Activated T-helper 17 cell treated with anti-CD3 and anti-CD28 coated beads, Interleukin-2, amount 50 U/mL, for 72 hours (primary cell): Measurements from ENCODE around the gene ESRRA. TPM values are rescaled to one million over a fixed set of nuclear protein-coding genes. Genes with fewer than 3 reads are reported as not detected.

ENCODE experiments used
- ATAC-seq: fragments of 150-1000 bp; cut with Tn5 transposase; replicated peaks from 2 replicates; pipeline ENCODE4 v1.10.0; 2021; ENCODE audit warnings: mild to moderate bottlenecking, moderate library complexity
- H3K27ac Mint-ChIP-seq: one replicate; pipeline ENCODE4 v1.8.0; 2022; ENCODE audit warnings: mixed read lengths
- H3K27me3 Mint-ChIP-seq: one replicate; pipeline ENCODE4 v1.8.0; 2022; ENCODE audit warnings: mixed read lengths
- H3K36me3 Mint-ChIP-seq: one replicate; pipeline ENCODE4 v1.8.0; 2022; ENCODE audit warnings: low read depth, mild to moderate bottlenecking, mixed read lengths
- H3K4me1 Mint-ChIP-seq: one replicate; pipeline ENCODE4 v1.8.0; 2022; ENCODE audit warnings: mixed read lengths
- H3K4me3 Mint-ChIP-seq: one replicate; pipeline ENCODE4 v1.8.0; 2022; ENCODE audit warnings: mild to moderate bottlenecking, mixed read lengths
- H3K9me3 Mint-ChIP-seq: one replicate; pipeline ENCODE4 v1.8.0; 2022; ENCODE audit warnings: mixed read lengths
- total RNA-seq, 2 donors: library from RNA; stranded (reverse); gene quantifications; one replicate each; pipeline ENCODE4 v1.2.3, GENCODE V29; 2022

The ESRRA gene
- total RNA-seq, 2 donors from 2014 or later: 31.2 to 55.7 TPM

DNA sequence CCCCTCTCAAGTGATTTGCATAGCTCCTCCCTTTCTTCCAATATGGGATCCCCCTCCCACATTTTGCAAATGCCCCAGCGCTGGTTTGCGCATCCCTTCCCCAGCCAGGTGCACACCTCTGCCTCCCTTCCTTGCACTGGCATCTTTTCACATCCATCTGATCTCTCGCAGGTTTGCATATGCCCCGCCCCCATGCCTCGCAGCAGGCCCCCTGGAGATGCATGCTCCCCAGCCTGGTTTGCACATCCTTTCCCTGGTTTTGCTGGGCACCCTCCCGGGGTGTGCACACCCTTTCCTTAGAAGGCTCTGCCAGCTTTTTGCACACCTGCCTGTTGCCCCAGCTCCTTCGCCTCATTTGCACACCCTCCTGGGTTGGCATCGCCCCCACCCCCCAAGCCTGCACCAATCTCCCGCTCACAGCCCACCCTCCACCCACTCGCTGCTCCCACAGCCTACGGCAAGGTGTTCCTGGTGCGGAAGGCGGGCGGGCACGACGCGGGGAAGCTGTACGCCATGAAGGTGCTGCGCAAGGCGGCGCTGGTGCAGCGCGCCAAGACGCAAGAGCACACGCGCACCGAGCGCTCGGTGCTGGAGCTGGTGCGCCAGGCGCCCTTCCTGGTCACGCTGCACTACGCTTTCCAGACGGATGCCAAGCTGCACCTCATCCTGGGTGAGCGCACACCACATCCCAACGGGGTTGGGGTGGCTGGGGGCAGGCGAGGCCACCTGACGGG lies 54.6 kb downstream of the ESRRA start:
- H3K36me3 Mint-ChIP-seq: peaks cover 65% of the 10 kb centered on the region
- peak overlapping the region; percentile 95 for H3K4me3 Mint-ChIP-seq
- no peaks in the 10 kb centered on the region for H3K27me3 Mint-ChIP-seq
- ATAC-seq: no peak
- no peaks in the 10 kb centered on the region for H3K9me3 Mint-ChIP-seq
- H3K4me1 Mint-ChIP-seq: peaks cover 22% of the 10 kb centered on the region
- H3K27ac Mint-ChIP-seq: peak overlapping the region; percentile 76

DNA sequence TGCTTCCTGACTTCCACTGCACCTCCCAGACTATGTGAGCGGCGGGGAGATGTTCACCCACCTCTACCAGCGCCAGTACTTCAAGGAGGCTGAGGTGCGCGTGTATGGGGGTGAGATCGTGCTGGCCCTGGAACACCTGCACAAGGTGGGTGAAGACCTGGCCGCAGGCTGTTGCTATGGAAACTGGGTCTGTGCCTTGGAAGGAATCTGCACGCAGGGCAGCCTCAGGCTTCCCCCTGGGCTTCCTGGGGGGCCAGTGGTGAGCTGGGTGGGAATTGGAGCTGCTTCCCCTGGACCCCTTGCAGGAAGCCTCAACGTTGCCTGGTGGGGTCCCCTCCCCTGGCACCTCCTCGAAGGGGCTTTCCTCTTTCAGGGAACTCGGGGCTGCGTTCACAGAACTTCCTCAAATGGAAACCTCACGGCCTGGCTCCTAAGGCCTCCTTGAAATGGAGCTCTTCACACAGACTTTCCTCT lies 55.2 kb downstream of the ESRRA start:
- peaks cover 71% of the 10 kb centered on the region for H3K36me3 Mint-ChIP-seq
- H3K4me3 Mint-ChIP-seq: peak overlapping the region; percentile 95
- H3K9me3 Mint-ChIP-seq: no peaks in the 10 kb centered on the region
- H3K27ac Mint-ChIP-seq: no peak overlapping the region
- ATAC-seq: no peak
- peaks cover 22% of the 10 kb centered on the region for H3K4me1 Mint-ChIP-seq
- H3K27me3 Mint-ChIP-seq: no peaks in the 10 kb centered on the region

DNA sequence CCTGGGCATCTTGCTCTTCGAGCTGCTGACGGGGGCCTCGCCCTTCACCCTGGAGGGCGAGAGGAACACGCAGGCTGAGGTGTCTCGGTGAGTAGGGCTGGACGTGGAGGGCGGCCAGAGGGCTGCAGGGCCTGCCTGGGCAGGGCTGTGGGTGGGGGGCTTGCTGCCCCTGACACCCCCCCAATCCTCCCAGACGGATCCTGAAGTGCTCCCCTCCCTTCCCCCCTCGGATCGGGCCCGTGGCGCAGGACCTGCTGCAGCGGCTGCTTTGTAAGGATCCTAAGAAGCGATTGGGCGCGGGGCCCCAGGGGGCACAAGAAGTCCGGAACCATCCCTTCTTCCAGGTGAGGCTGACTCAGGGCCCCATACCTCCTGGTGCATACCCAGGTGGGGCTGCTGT lies 56.3 kb downstream of the ESRRA start:
- peaks cover 78% of the 10 kb centered on the region for H3K36me3 Mint-ChIP-seq

DNA sequence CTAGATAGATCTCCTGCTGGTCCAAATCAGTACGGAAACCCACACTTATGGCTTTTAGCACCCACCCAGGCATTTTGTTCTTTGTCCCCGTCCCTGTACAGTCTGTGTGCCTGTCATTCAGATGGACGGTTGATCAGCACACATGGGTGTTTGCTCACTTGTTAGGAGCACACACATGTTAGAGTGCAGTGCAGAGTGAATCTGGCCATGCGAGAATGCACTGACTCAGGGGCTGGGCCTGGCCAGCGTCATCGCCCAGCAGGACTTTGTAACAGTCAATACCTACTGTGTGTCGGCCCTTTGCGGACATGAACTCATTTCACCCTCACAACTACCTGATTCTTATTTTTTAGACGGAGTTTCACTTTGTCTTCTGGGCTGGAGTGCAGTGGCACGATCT lies 57.0 kb downstream of the ESRRA start:
- peaks cover 81% of the 10 kb centered on the region for H3K36me3 Mint-ChIP-seq
- no peak overlapping the region for H3K4me3 Mint-ChIP-seq
- H3K4me1 Mint-ChIP-seq: peaks cover 17% of the 10 kb centered on the region
- no peak for ATAC-seq
- no peaks in the 10 kb centered on the region for H3K9me3 Mint-ChIP-seq
- H3K27ac Mint-ChIP-seq: no peak overlapping the region
- no peaks in the 10 kb centered on the region for H3K27me3 Mint-ChIP-seq

More for the DNA sequence above, 56.3 kb downstream of the ESRRA start:
- Mint-ChIP-seq H3K4me3 (no peak overlapping the region), H3K27ac (no peak overlapping the region), H3K27me3 (no peaks in the 10 kb centered on the region), H3K9me3 (no peaks in the 10 kb centered on the region), H3K4me1 (peaks cover 19% of the 10 kb centered on the region)
- ATAC-seq: no peak

DNA sequence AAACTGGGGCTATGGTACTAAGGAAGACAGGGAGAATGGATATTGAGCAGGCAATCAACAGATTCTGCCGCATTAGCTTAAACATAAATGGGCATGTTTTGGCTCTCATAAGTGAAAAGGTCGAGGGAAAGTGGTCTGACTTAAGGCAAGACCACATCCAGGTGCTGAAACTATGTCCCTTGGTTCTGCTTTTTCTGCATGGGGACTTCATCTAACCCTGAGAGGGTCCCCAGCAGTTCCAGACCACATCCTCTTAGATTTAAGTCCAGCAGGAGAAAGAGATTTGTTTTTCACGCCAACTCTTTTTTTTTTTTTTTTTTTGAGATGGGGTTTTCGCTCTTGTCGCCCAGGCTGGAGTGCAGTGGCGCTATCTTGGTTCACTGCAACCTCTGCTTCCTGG lies 59.1 kb downstream of the ESRRA start:
- H3K27me3 Mint-ChIP-seq: no peaks in the 10 kb centered on the region
- H3K4me3 Mint-ChIP-seq: no peak overlapping the region
- peaks cover 93% of the 10 kb centered on the region for H3K36me3 Mint-ChIP-seq
- no peak for ATAC-seq
- peak overlapping the region; percentile 56 for H3K27ac Mint-ChIP-seq
- H3K9me3 Mint-ChIP-seq: no peaks in the 10 kb centered on the region
- peaks cover 9% of the 10 kb centered on the region for H3K4me1 Mint-ChIP-seq

DNA sequence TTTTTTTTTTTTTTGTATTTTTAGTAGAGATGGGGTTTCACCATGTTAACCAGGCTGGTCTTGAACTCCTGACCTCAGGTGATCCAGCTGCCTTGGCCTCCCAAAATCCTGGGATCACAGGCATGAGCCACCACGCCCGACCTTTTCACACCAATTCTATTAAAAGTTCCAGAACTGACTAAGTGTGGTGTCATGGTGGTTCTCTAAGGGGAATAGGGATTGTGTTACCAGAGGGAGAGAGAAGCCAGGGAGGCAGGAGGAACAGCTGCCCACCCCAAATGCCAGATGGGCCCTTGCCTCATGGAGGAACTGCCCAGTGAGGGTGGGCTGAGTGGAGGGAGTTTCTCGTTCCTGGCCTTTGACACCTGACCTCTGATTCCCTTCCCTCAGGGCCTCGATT lies 59.6 kb downstream of the ESRRA start:
- Mint-ChIP-seq H3K27me3 (no peaks in the 10 kb centered on the region), H3K4me3 (no peak overlapping the region), H3K4me1 (peaks cover 4% of the 10 kb centered on the region), H3K9me3 (no peaks in the 10 kb centered on the region), H3K36me3 (peaks cover 92% of the 10 kb centered on the region), H3K27ac (no peak overlapping the region)
- no peak for ATAC-seq

Other genes with a start within 250 kb of the ESRRA start
- gene MACROD1, start 139.4 kb upstream of the ESRRA start, total RNA-seq: 1 to 10 TPM; 5.4 to 9.6 TPM
- 100 to 1,000 TPM; 259 to 462 TPM for gene STIP1, start 119.4 kb upstream of the ESRRA start, total RNA-seq
- 100 to 1,000 TPM; 172 to 191 TPM for gene FERMT3, start 98.8 kb upstream of the ESRRA start, total RNA-seq
- 10 to 100 TPM; 20.3 to 48.4 TPM for gene TRPT1, start 79.3 kb upstream of the ESRRA start, total RNA-seq
- gene NUDT22, start 79.2 kb upstream of the ESRRA start, total RNA-seq: 10 to 100 TPM; 77.4 to 98.4 TPM
- 10 to 100 TPM; 19.9 to 39.7 TPM for gene DNAJC4, start 75.0 kb upstream of the ESRRA start, total RNA-seq
- gene VEGFB, start 70.9 kb upstream of the ESRRA start, total RNA-seq: 10 to 100 TPM; 74.1 to 83.5 TPM
- gene FKBP2, start 64.4 kb upstream of the ESRRA start, total RNA-seq: 10 to 100 TPM; 16.3 to 45.2 TPM
- gene PPP1R14B, start 58.6 kb upstream of the ESRRA start, total RNA-seq: 100 to 1,000 TPM; 236 to 276 TPM
- gene PLCB3, start 54.0 kb upstream of the ESRRA start, total RNA-seq: 10 to 100 TPM; 13.1 to 22.8 TPM
- gene BAD, start 20.9 kb upstream of the ESRRA start, total RNA-seq: 10 to 100 TPM; 21.5 to 38.5 TPM
- gene GPR137, start 19.7 kb upstream of the ESRRA start, total RNA-seq: 10 to 100 TPM; 40.6 to 41.4 TPM
- gene KCNK4, start 14.2 kb upstream of the ESRRA start, total RNA-seq: not detected
- not detected for gene CATSPERZ, start 5.2 kb upstream of the ESRRA start, total RNA-seq
- 100 to 1,000 TPM; 157 to 218 TPM for gene TRMT112, start 12.0 kb downstream of the ESRRA start, total RNA-seq
- gene PRDX5, start 12.6 kb downstream of the ESRRA start, total RNA-seq: 100 to 1,000 TPM; 124 to 164 TPM
- 100 to 1,000 TPM; 120 to 125 TPM for gene CCDC88B, start 34.7 kb downstream of the ESRRA start, total RNA-seq
- 10 to 100 TPM; 14.8 to 33.3 TPM for gene RPS6KA4, start 53.6 kb downstream of the ESRRA start, total RNA-seq